WI38 (cell line): ENCODE data around the gene OR51B6.
"Not testable (repeated sequence)": the region's sequence is repeated elsewhere in the genome, so short reads cannot be mapped to it uniquely, and the experiment has no call there.

ENCODE experiments used
- H3K4me3 ChIP-seq: 2 replicates; pipeline ENCODE4 v1.5.1; 2011; ENCODE audit warnings: low read depth, mild to moderate bottlenecking, control low read depth, low read length
- TF ChIP-seq, protein P1 (sequence below): IDR thresholded peaks from 2 replicates; pipeline ENCODE4 v1.5.1; 2012; ENCODE audit warnings: low read depth, mild to moderate bottlenecking, control low read depth, low read length

The OR51B6 gene

DNA sequence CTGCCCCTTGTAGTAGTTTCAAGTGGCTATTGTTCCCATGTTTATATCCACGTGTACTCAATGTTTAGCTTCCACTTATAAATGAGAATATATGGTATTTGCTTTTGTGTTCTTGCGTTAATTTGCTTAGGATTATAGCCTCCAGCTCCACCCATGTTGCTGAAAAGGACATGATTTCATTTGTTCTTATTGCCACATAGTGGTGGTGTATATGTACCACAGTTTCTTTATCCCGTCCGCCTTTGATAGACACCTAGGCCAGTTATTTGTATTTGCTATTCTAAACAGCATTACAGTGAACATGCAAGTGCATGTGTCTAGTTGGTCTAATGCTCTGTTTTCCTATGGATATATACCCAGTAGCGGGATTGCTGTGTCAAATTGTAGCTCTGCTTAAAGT is 34.0 kb upstream of the OR51B6 start:
- TF ChIP-seq, protein P1, sequence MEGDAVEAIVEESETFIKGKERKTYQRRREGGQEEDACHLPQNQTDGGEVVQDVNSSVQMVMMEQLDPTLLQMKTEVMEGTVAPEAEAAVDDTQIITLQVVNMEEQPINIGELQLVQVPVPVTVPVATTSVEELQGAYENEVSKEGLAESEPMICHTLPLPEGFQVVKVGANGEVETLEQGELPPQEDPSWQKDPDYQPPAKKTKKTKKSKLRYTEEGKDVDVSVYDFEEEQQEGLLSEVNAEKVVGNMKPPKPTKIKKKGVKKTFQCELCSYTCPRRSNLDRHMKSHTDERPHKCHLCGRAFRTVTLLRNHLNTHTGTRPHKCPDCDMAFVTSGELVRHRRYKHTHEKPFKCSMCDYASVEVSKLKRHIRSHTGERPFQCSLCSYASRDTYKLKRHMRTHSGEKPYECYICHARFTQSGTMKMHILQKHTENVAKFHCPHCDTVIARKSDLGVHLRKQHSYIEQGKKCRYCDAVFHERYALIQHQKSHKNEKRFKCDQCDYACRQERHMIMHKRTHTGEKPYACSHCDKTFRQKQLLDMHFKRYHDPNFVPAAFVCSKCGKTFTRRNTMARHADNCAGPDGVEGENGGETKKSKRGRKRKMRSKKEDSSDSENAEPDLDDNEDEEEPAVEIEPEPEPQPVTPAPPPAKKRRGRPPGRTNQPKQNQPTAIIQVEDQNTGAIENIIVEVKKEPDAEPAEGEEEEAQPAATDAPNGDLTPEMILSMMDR, result no peak
- H3K4me3 ChIP-seq, result no peak overlapping the region

DNA sequence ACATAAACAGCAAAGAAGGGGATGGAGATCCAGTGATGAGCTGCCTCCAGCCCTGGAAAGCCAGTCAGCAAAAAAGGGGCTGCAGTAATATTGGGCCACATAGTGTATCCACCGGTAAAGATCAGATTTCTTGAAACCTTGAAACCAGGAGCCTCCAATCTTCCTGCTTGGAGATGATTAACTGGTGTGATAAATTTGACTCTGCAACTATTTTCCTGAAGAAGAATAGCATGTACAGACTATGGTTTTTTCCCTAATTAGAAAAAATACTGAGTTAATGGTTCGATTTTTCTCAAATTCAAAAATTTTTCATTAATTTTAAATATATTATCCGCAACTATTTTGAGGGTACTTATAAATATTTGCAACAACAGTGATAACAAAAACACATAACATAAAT is 27.1 kb upstream of the OR51B6 start, which contains the start of gene OR51B2:
Gene OR51B2 (minus strand): TSS at position 101 of the 400 bp plus-strand sequence. CDS start 0 bp downstream, at position 101.
- no peak within 1 kb of the TSS for H3K4me3 ChIP-seq
- TF ChIP-seq, protein P1, result no peak

DNA sequence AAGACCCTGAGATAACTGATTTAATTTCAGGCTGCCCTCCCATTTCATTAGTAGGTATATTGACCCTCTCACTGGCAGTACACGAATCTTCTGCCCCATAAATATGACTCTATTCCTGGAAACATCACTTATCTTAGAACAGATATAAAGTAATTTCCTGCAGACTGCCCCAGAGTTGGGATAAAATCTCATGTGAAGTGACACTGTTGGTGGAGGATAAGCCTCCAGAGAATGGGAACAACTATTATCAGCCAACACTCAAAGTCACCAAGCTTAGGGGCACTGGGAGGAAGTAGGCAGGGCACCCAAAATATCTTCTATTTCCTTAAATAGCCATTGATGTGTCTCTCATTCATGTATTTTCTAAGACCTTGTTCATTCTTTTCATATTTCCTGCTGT is 16.1 kb upstream of the OR51B6 start:
- H3K4me3 ChIP-seq, result no peak overlapping the region
- TF ChIP-seq, protein P1, result no peak

DNA sequence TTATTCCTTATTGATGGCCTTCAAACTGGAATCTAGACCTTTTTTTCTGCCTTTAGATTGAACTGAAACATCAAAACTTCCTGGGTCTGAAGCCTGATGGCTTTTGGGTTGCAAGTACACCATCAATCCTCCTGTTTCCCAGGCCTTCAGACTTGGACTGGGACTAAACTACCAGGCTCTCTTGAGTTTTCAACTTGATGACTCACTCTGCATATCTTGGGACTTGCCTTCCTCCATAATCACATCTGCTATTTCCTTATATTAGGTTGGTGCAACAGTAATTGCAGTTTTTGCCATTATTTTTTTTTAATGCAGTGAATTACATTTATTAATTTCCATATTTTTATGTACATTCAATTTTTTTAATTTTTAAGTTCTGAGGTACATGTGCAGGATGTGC is 15.0 kb upstream of the OR51B6 start:
- no peak overlapping the region for H3K4me3 ChIP-seq
- TF ChIP-seq, protein P1, result no peak

DNA sequence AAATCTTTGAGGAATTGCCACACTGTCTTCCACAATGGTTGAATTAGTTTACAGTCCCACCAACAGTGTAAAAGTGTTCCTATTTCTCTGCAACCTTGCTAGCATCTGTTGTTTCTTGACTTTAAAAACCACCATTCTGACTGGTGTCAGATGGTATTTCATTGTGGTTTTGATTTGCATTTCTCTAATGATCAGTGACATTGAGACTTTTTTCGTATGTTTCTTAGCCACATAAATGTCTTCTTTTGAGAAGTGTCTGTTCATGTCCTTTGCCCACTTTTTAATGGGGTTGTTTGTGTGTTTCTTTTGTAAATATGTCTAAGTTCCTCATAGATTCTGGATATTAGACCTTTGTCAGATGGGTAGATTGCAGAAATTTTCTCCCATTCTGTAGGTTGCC is 14.1 kb upstream of the OR51B6 start:
- not testable (repeated sequence) for H3K4me3 ChIP-seq

DNA sequence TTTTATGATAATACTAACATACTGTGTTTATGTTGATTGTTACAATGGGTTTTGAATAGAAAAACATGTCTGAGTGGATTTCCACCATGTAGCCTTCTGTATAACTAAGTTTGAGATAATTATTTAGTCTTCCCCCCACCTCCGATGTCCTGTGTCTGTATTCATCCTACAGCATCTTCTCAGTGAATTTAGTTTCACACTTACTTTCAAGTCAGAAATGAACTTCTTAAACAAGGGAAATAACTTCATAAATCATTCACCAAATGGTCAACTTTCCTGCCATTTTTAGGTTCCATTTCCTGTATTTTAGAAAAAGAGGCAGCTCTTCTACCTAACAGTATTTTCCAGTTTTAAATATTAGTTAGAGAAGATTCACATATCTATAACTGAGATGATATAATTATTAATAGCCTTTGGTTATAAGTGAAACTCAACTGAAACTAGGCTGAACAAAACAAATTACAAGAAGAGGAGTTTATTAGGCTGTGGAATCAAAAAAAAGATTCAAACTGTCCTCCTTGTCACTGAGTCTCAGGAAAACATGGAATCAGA is 11.5 kb upstream of the OR51B6 start:
- no peak overlapping the region for H3K4me3 ChIP-seq
- TF ChIP-seq, protein P1, result no peak

DNA sequence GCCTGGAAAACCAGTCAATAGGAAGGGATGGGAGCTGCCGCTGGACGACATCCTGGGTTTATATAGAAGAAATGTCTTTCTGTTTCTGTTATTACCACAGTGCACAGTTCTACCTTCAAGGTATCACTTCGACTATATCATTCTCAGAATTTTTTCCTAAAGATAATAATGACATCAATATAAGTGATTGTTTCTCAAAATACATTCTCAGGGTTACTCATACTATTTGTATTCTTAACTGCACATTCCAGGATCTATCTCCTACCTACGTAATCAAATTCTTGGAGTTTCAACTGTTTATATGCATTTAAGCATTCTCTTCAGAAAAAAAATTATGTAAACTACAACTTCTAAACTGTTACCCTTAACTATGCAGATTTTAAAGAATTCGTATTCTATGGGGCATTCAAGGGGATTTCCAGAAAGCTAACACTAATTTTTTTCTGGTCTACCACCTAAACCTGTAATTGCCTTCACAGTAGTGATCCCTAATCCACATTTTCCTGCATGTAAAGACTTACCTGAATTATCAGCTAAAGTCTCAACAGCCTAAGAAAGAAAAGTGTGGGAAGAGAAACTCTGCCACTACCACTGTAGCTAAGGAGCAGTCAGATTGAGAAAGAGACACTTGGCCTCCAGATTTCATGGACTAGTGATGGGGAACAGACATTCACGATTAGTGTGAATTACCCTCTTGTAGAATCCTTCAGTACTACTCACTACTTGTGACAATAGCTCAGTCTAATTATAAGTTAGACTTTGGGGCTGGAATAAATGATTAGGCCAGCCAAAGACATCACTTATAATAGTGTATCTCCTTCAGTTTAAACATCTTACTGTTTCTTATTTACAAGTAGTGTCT is 7.6 kb upstream of the OR51B6 start, which contains the start of gene OR51B5:
Gene OR51B5 (minus strand): TSS at position 51 of the 862 bp plus-strand sequence. CDS start 0 bp downstream, at position 51.
- TF ChIP-seq, protein P1, result no peak
- H3K4me3 ChIP-seq, result peak within 1 kb of the TSS; percentile 48
